SK-N-DZ (cell line): ENCODE measurements around the gene KRTAP2-1. TPM values are rescaled to one million over a fixed set of nuclear protein-coding genes. Genes with fewer than 3 reads are reported as not detected.
"Not testable (repeated sequence)": the region's sequence is repeated elsewhere in the genome, so short reads cannot be mapped to it uniquely, and the experiment has no call there.

Experiments used
- DNase-seq: peaks from one replicate; pipeline ENCODE4 v3.0.0-alpha.2; 2015; ENCODE audit warnings: low spot score
- polyA plus RNA-seq, 2 experiments: library from polyadenylated mRNA; depleted of rRNA; stranded (reverse); fragments of >200 nt; gene quantifications; 2 replicates each; pipeline ENCODE4 v1.2.3, GENCODE V29; 2014

The KRTAP2-1 gene
- not detected in 2 replicates for polyA plus RNA-seq (2014; cell fraction: cytosol; rRNA removed)
- polyA plus RNA-seq (2014; cell fraction: nucleus; rRNA removed): not detected in 2 replicates

GRCh38 chr17:41046735-41047465 is at the start of gene KRTAP2-1:
Gene KRTAP2-1, minus strand, starts transcription at chr17:41047316. Its CDS starts 49 bp downstream, at chr17:41047267.
- not testable (repeated sequence) for DNase-seq

- DNase-seq: no peak
These were observed 48.9 kb upstream of the KRTAP2-1 start for GRCh38 chr17:41096055-41096454.

GRCh38 chr17:41088760-41089352 is 41.7 kb upstream of the KRTAP2-1 start:
- DNase-seq: not testable (repeated sequence)

- not testable (repeated sequence) for DNase-seq
These were observed 37.2 kb upstream of the KRTAP2-1 start, which contains the start of gene KRTAP4-7 for GRCh38 chr17:41084100-41084856. Gene KRTAP4-7, plus strand, starts transcription at chr17:41084150. Its CDS starts 57 bp downstream, at chr17:41084207.

- DNase-seq: not testable (repeated sequence)
These were observed 36.3 kb upstream of the KRTAP2-1 start for GRCh38 chr17:41083427-41083826.

GRCh38 chr17:41082626-41083025 is 35.5 kb upstream of the KRTAP2-1 start:
- no peak for DNase-seq

GRCh38 chr17:41076788-41077187 is 29.7 kb upstream of the KRTAP2-1 start:
- no peak for DNase-seq

GRCh38 chr17:41073676-41074075 is 26.6 kb upstream of the KRTAP2-1 start:
- no peak for DNase-seq

- DNase-seq: no peak
These were observed 24.7 kb upstream of the KRTAP2-1 start for GRCh38 chr17:41071606-41072360.

GRCh38 chr17:41069031-41069430 is 21.9 kb upstream of the KRTAP2-1 start:
- DNase-seq: no peak

- DNase-seq: no peak
These were observed 20.2 kb upstream of the KRTAP2-1 start for GRCh38 chr17:41067281-41067680.

GRCh38 chr17:41065829-41066624 is 18.9 kb upstream of the KRTAP2-1 start, which contains the start of gene KRTAP2-4:
Gene KRTAP2-4, minus strand, starts transcription at chr17:41065879. Its CDS starts 34 bp downstream, at chr17:41065845.
- DNase-seq: no peak

- DNase-seq: not testable (repeated sequence)
These were observed 18.0 kb upstream of the KRTAP2-1 start for GRCh38 chr17:41065016-41065689.

- no peak for DNase-seq
These were observed 17.2 kb upstream of the KRTAP2-1 start for GRCh38 chr17:41064301-41064700.

GRCh38 chr17:41063449-41063848 is 16.3 kb upstream of the KRTAP2-1 start:
- DNase-seq: no peak

GRCh38 chr17:41061964-41062363 is 14.8 kb upstream of the KRTAP2-1 start:
- DNase-seq: no peak

GRCh38 chr17:41060052-41060604 is 13.0 kb upstream of the KRTAP2-1 start, which contains the start of gene KRTAP2-3:
Gene KRTAP2-3, minus strand, starts transcription at chr17:41060114. Its CDS starts 64 bp downstream, at chr17:41060050.
- no peak for DNase-seq

- not testable (repeated sequence) for DNase-seq
These were observed 12.3 kb upstream of the KRTAP2-1 start for GRCh38 chr17:41059276-41060051.
